CD4-positive, alpha-beta T cell treated with Interleukin-6 for 4 hours (primary cell): ENCODE data around the gene TLR7.

ENCODE experiments used
- DNase-seq: peaks from one replicate; pipeline ENCODE4 v3.0.0-alpha.2; 2020; ENCODE audit warnings: mixed read lengths

Gene TLR7

DNA sequence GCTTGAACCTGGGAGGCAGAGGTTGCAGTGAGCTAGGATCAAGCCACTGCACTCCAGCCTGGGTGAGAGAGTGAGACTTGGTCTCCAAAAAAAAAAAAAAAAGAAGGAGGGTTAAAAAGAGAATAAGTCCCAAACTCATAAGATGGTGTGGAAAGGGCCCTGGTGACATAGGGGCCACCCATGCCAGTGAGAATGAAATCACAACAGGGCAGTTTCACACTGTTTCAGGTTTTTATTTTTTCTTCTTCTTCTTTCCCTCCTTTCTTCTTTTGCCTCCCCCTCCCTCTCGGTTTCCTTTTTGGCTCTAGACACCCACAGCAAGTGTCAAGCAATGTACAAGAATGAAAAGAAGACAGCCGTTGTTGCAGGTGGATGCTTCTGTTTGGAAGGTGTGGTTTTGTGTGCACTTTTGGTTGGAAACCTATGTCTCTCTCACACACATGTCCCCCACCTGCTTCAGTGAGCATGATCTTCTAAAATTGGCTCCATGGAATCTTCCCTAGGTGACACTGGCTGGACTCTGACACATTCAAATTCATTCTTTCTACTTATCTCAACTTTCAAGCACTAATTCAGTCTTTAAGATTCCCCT, 25.1 kb downstream of the TLR7 start:
- DNase-seq = no peak

GRCh38 chrX:12892716-12893115, 25.8 kb downstream of the TLR7 start:
- DNase-seq = no peak

DNA sequence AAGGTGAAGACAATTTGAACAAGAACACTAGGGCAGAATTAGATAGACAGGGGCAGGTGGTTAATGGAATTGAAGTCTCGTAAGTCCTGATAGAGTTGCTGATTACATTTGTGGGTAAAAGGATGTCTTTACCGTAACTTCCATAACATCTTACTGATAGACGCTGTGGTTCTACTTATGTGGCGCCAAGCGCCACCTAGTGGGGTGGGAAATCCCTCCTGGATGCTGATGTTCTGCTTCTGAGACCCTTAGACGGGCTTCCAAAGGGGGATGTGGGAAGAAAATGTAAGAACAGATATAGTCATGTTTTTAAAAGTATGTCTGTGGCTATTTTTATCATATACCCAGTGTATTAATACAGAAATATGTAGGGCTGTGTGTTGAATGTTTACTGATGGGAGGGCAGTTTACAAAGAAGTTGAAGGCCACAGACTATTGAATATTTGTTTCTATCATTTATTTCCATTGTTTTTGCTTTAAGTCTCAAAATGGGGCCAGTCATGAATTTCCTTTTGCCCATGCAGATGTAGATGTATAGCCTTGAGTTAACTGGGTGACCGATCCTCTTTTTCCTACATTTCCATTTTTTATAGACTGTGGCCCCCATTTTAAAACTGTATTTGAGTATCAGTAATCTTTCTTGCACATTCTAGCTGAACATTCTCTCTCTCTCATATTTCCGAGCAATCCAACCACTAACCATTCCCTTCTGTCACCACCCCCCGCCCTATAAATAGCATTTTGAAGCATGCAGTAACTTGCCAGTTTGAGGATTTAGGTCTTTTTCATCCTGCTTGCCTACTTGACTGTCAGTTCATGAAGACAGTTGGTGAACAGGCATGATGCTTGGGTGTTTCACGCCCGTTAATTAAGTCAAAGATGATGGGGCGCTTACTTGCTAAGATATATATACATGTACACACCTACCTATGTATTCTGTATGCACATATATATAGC, 27.5 kb downstream of the TLR7 start:
- peak; percentile 57 for DNase-seq

GRCh38 chrX:12895866-12896265, 29.0 kb downstream of the TLR7 start:
- DNase-seq = no peak

- DNase-seq = no peak
These were observed 30.1 kb downstream of the TLR7 start for GRCh38 chrX:12896935-12897334.

- DNase-seq = no peak
These were observed 31.2 kb downstream of the TLR7 start for GRCh38 chrX:12898073-12898472.

GRCh38 chrX:12899506-12899905, 32.6 kb downstream of the TLR7 start:
- no peak for DNase-seq

- peak; percentile 77 for DNase-seq
These were observed 34.6 kb downstream of the TLR7 start for GRCh38 chrX:12901486-12901885.

DNA sequence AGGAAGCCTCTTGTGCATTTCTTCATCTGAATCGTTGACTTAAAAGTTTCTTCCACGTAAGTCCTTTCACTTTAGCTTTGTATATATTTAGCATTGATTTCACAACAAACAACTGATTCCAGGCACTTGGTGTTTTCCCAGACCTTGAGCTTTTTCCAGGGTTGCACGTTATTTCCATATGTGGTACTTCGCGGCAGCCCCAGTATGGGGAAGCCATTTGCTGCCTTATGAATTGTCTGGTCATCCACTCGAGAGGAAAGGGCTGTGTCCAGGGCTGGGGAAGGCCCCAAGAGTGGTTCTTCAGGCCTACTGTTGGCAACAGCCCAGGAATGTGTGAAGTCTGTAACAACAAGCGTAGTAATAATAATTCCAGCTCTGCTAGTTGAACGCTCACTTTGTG, 36.8 kb downstream of the TLR7 start:
- no peak for DNase-seq

- no peak for DNase-seq
These were observed 39.3 kb downstream of the TLR7 start, which contains the start of gene TLR8 for GRCh38 chrX:12906046-12906761. Gene TLR8, plus strand, starts transcription at chrX:12906620. Its CDS starts 87 bp downstream, at chrX:12906707.

GRCh38 chrX:12910423-12911121, 43.7 kb downstream of the TLR7 start:
- no peak for DNase-seq

DNA sequence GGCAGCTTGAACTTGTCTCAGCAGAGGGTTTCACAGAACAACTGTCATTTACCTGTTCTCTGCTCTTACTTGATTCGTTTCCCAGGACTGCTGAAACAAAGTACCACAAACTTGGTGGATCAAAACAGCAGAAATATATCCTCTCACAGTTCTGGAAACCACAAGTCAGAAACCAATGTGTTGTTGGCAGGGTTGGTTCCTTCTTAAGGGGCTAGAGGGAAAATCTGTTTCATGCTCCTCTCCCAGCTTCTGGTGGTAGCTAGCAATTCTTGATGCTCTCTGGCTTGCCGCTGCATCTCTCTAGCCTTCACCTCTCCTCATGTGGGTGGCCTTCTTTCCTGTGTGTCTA, 44.2 kb downstream of the TLR7 start:
- DNase-seq = no peak

DNA sequence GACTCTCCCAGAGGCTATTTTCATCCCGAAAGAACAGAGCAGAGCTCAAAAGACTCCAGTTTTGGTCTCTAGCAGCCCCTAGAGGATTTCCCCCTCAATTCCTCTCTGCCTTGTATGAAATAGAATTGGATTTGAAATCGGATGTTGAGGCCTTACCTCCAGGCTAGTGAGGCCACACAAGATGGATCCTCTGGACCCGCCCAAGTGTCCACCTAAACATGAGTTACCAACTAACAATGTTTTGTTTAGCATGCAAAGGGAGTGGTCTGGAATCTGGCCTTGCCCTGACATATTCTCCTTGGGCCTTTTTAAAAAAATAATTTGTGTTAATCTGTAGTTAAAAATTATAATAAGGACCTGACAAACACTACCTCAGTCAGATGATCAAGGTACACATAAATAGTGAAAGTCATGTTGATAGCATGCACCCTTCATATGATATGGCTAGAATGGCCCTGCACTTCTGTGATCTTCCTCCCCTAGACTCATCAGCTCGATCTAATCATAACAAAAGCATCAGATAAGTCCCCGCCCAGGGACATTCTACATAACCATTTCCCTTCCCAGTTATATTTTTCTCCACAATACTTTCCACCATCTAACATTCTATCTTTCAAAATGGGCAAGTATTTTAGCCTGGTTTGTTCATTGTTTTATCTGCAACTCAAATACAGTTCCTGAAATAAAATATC, 46.1 kb downstream of the TLR7 start:
- no peak for DNase-seq

- DNase-seq = no peak
These were observed 50.9 kb downstream of the TLR7 start for GRCh38 chrX:12917753-12918152.

DNA sequence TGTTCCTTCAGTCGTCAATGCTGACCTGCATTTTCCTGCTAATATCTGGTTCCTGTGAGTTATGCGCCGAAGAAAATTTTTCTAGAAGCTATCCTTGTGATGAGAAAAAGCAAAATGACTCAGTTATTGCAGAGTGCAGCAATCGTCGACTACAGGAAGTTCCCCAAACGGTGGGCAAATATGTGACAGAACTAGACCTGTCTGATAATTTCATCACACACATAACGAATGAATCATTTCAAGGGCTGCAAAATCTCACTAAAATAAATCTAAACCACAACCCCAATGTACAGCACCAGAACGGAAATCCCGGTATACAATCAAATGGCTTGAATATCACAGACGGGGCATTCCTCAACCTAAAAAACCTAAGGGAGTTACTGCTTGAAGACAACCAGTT, 52.2 kb downstream of the TLR7 start:
- DNase-seq = no peak

DNA sequence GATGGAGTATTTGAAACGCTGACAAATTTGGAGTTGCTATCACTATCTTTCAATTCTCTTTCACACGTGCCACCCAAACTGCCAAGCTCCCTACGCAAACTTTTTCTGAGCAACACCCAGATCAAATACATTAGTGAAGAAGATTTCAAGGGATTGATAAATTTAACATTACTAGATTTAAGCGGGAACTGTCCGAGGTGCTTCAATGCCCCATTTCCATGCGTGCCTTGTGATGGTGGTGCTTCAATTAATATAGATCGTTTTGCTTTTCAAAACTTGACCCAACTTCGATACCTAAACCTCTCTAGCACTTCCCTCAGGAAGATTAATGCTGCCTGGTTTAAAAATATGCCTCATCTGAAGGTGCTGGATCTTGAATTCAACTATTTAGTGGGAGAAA, 52.7 kb downstream of the TLR7 start:
- no peak for DNase-seq

DNA sequence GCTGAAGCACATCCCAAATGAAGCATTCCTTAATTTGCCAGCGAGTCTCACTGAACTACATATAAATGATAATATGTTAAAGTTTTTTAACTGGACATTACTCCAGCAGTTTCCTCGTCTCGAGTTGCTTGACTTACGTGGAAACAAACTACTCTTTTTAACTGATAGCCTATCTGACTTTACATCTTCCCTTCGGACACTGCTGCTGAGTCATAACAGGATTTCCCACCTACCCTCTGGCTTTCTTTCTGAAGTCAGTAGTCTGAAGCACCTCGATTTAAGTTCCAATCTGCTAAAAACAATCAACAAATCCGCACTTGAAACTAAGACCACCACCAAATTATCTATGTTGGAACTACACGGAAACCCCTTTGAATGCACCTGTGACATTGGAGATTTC, 54.1 kb downstream of the TLR7 start:
- DNase-seq = no peak

GRCh38 chrX:12921886-12922598, 55.2 kb downstream of the TLR7 start:
- DNase-seq = no peak

GRCh38 chrX:12922599-12922919, 55.7 kb downstream of the TLR7 start:
- no peak for DNase-seq

DNA sequence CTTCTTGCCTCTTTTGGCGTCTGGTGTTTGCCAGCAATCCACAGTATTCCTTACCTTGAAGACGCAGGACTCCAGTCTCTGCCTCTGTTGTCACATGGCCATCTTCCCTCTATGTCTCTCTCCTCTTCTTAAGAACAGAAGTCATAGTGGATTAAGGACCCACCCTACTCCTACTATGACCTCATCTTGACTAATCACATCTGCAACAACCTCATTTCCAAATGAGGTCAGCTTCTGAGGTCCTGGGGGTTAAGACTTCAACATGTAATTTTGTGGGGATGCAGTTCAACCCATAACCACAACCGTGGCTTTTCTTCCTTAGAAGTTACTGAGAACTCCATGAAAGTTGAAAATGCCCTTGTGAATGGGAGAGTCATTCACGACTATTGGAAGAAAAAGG, 62.8 kb downstream of the TLR7 start:
- no peak for DNase-seq

DNA sequence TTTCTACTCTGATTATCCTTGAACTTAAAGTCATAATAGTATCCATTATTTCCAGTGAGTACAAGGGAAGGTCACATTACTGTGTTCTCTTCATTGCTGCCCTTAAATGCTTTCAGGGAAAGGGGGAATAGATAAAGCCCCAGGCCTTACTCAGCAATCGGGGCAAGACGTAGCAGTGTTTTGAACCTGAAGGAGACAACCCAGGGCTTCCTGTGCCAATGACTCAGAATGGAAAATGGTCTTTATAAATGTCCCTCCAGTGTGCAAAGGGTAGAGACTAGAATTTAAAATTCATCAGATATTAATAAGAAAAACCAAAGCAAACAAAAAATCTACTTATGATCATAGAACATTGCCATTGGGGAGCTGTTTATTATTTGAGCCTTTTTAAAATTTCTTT, 63.3 kb downstream of the TLR7 start:
- no peak for DNase-seq

- no peak for DNase-seq
These were observed 65.4 kb downstream of the TLR7 start for GRCh38 chrX:12932244-12932643.
